ENCODE results near the gene EIF3D.

Gene EIF3D

GRCh38 chr22:36467042-36467810 is 61.7 kb downstream of the EIF3D start:
- no peak for DNase-seq (ENCODE audit: low read depth)

DNA sequence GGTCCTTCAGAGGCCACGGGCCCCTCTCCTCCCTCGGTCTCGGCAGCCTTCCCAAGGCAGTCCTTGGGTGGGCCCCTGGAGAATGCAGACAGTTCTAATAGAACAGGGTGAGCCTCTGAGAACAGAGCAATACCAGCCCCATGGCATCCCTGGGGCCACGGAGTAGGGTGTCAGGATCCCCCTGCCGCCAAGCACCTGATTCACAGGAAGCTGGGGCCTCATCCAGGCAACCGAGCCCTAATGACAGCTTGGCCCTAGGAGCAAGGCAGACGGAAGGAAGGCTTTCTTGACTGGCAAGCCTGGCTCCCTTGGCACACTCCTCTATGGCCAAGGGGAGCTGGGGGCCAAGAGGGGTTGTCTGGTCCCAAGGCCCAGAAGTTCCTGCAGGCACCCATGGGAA is 62.7 kb downstream of the EIF3D start:
- DNase-seq (ENCODE audit: low read depth), result no peak

GRCh38 chr22:36465232-36466021 is 63.5 kb downstream of the EIF3D start:
- no peak for DNase-seq (ENCODE audit: low read depth)

GRCh38 chr22:36464715-36465231 is 64.2 kb downstream of the EIF3D start:
- DNase-seq (ENCODE audit: low read depth), result no peak

GRCh38 chr22:36463783-36464184 is 65.2 kb downstream of the EIF3D start:
- no peak for DNase-seq (ENCODE audit: low read depth)

DNA sequence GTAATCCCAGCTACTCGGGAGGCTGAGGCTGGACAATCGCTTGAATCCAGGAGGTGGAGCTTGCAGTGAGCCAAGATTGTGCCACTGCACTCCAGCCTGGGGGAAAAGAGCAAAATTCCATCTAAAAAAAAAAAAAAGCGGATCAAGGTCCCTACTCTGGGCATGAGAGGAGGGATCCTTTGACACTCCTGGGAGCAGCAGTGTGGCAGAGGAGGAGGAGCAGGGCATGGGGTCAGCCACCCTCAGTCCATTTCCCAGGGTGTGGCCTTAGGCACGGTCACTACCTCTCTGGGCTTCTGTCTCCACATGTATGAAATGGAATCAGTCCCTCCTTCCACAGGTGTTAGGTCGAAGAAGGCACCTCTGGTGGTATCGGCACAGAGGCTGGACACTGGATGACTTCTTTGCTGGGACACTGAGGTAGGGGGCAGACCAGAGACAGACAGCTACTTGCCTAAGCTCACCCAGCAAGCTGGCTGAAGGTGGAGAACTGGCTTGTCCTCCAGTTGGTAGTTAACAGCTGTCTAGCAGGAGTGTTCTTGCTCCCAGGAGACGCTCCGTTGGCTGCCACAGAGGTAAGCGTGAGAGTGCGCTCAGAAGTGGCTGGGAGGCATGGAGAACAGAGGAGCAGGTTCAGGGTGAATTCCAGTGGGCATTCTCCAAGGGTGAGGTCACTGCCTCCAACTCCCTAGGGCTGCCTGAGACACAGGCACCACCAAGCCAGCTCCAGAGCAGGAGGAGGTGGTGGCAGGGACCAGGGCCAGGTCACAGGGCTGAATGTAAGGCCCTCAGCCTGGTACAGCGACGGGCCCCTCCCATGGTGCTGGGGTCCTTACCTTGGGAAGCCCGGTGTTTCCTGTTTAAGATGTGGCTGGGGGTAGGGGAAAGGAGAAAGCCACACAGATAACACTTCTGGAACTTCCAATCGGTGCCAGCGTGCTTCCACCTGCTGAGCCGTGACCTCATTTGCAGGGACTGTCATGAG is 67.0 kb downstream of the EIF3D start:
- no peak for DNase-seq (ENCODE audit: low read depth)
